ENCODE data around the gene AHNAK.
A peak's percentile ranks its signal among the peaks of the same experiment; 100 is the strongest.
"Not testable (repeated sequence)": the region's sequence is repeated elsewhere in the genome, so short reads cannot be mapped to it uniquely, and the experiment has no call there.

The AHNAK gene

GRCh38 chr11:62573006-62573591 lies 26.5 kb upstream of the AHNAK start:
- CTCF ChIA-PET, result interaction anchor here (0.7 to 4.5 kb wide), 11 partner anchors 8 to 179 kb away, joined by 3 to 36 read pairs (median 5); partner anchors contain the start of gene TUT1
- no peaks in the 10 kb centered on the region for H3K27me3 ChIP-seq (replicated peaks in 2 of 5; ENCODE audit: control insufficient read depth in 4 of 5, insufficient read depth in 5 of 5, low read length in 4 of 5)
- peaks cover 10 to 65% (median 53%) of the 10 kb centered on the region in 4 experiments for H3K36me3 ChIP-seq (ENCODE audit: control insufficient read depth in 4 of 4, insufficient read depth in 4 of 4, low read length in 3 of 4)
- DNase-seq, result peak in 2 of 3 donors; percentile 53 to 61
- POLR2A ChIA-PET, result interaction anchor here (0.7 to 3.3 kb wide), 3 partner anchors 19 to 31 kb away, joined by 3 to 25 read pairs (median 7); partner anchors contain the start of genes MTA2 and TUT1
- peak overlapping the region; percentile 88 to 95 for H3K27ac ChIP-seq (ENCODE audit: insufficient read depth in 1 of 2, low read depth in 1 of 2, low read length in 2 of 2, poor library complexity in 1 of 2, severe bottlenecking in 2 of 2)
- peaks cover 10 to 38% (median 30%) of the 10 kb centered on the region in 4 experiments for H3K4me1 ChIP-seq (ENCODE audit: control extremely low read depth in 1 of 4, control insufficient read depth in 4 of 4, insufficient read depth in 4 of 4, low read length in 3 of 4)
- WGBS (ENCODE audit: insufficient coverage), result 1% methylated on average over 33 of the region's 33 CpGs
- H3K4me3 ChIP-seq (ENCODE audit: control insufficient read depth in 1 of 7, extremely low read depth in 1 of 7, insufficient read depth in 4 of 7, low read depth in 2 of 7, low read length in 6 of 7), result peak overlapping the region; percentile 86 to 99 (median 96)
- H3K9me3 ChIP-seq (ENCODE audit: control extremely low read depth in 1 of 5, control insufficient read depth in 4 of 5, insufficient read depth in 2 of 5, low read depth in 1 of 5, low read length in 4 of 5), result no peaks in the 10 kb centered on the region

DNA sequence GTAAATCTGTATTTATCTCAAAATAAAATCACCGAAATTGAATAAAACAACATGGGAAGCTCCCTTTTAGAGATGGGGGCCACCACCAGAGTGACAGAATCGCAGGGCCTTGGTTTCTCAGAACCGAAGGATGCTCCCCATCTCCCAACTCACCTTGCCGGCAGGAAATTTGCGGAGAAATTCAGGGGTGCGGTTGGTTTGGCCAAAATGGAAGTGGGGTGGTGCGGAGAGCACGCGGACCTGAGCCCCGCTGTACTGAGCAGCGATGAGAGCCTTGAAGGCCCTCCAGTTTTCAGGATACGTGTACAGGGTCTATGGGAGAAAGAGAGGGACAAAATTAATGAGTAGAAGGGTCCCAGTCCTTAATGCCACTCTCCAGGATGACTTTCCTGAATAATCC lies 25.8 kb upstream of the AHNAK start:
- POLR2A ChIA-PET, result interaction anchor here (0.7 to 3.3 kb wide), 2 partner anchors 19 to 30 kb away, joined by 3 to 25 read pairs; partner anchors contain the start of gene TUT1
- H3K9me3 ChIP-seq (ENCODE audit: control extremely low read depth in 1 of 5, control insufficient read depth in 4 of 5, insufficient read depth in 2 of 5, low read depth in 1 of 5, low read length in 4 of 5), result no peaks in the 10 kb centered on the region
- CTCF ChIA-PET, result interaction anchor here (0.7 to 4.5 kb wide), 5 partner anchors 11 to 148 kb away, joined by 3 to 36 read pairs (median 5); no protein-coding TSS in a partner anchor
- peak overlapping the region; percentile 88 to 95 for H3K27ac ChIP-seq (ENCODE audit: insufficient read depth in 1 of 2, low read depth in 1 of 2, low read length in 2 of 2, poor library complexity in 1 of 2, severe bottlenecking in 2 of 2)
- DNase-seq, result no peak
- 96% methylated on average over 9 of the region's 12 CpGs for WGBS (ENCODE audit: insufficient coverage)
- peak overlapping the region in 6 of 7 experiments; percentile 86 to 99 (median 96) for H3K4me3 ChIP-seq (ENCODE audit: control insufficient read depth in 1 of 7, extremely low read depth in 1 of 7, insufficient read depth in 4 of 7, low read depth in 2 of 7, low read length in 6 of 7)
- peaks cover 10 to 66% (median 53%) of the 10 kb centered on the region in 4 experiments for H3K36me3 ChIP-seq (ENCODE audit: control insufficient read depth in 4 of 4, insufficient read depth in 4 of 4, low read length in 3 of 4)
- peaks cover 10 to 38% (median 30%) of the 10 kb centered on the region in 4 experiments for H3K4me1 ChIP-seq (ENCODE audit: control extremely low read depth in 1 of 4, control insufficient read depth in 4 of 4, insufficient read depth in 4 of 4, low read length in 3 of 4)
- H3K27me3 ChIP-seq (replicated peaks in 2 of 5; ENCODE audit: control insufficient read depth in 4 of 5, insufficient read depth in 5 of 5, low read length in 4 of 5), result no peaks in the 10 kb centered on the region

GRCh38 chr11:62571493-62571892 lies 24.9 kb upstream of the AHNAK start:
- POLR2A ChIA-PET; H3K9me3 ChIP-seq (ENCODE audit: control extremely low read depth in 1 of 5, control insufficient read depth in 4 of 5, insufficient read depth in 2 of 5, low read depth in 1 of 5, low read length in 4 of 5); DNase-seq; H3K27me3 ChIP-seq (replicated peaks in 2 of 5; ENCODE audit: control insufficient read depth in 4 of 5, insufficient read depth in 5 of 5, low read length in 4 of 5): not testable (repeated sequence)
- peak overlapping the region in 1 of 2 experiments; percentile 95 for H3K27ac ChIP-seq (ENCODE audit: insufficient read depth in 1 of 2, low read depth in 1 of 2, low read length in 2 of 2, poor library complexity in 1 of 2, severe bottlenecking in 2 of 2)
- peak overlapping the region in 1 of 7 experiments; percentile 96 for H3K4me3 ChIP-seq (ENCODE audit: control insufficient read depth in 1 of 7, extremely low read depth in 1 of 7, insufficient read depth in 4 of 7, low read depth in 2 of 7, low read length in 6 of 7)
- H3K4me1 ChIP-seq (ENCODE audit: control extremely low read depth in 1 of 4, control insufficient read depth in 4 of 4, insufficient read depth in 4 of 4, low read length in 3 of 4), result peaks cover 10 to 38% (median 30%) of the 10 kb centered on the region in 4 experiments
- CTCF ChIA-PET, result interaction anchor here (0.7 to 4.5 kb wide), 4 partner anchors 10 to 147 kb away, joined by 3 to 36 read pairs (median 4); no protein-coding TSS in a partner anchor
- peaks cover 9 to 67% (median 54%) of the 10 kb centered on the region in 4 experiments for H3K36me3 ChIP-seq (ENCODE audit: control insufficient read depth in 4 of 4, insufficient read depth in 4 of 4, low read length in 3 of 4)
- 100% methylated on average over 4 of the region's 5 CpGs for WGBS (ENCODE audit: insufficient coverage)

- H3K36me3 ChIP-seq (ENCODE audit: control insufficient read depth in 4 of 4, insufficient read depth in 4 of 4, low read length in 3 of 4), result peaks cover 12 to 67% (median 54%) of the 10 kb centered on the region in 4 experiments
- peaks cover 10 to 38% (median 30%) of the 10 kb centered on the region in 4 experiments for H3K4me1 ChIP-seq (ENCODE audit: control extremely low read depth in 1 of 4, control insufficient read depth in 4 of 4, insufficient read depth in 4 of 4, low read length in 3 of 4)
- POLR2A ChIA-PET; H3K9me3 ChIP-seq (ENCODE audit: control extremely low read depth in 1 of 5, control insufficient read depth in 4 of 5, insufficient read depth in 2 of 5, low read depth in 1 of 5, low read length in 4 of 5); DNase-seq; H3K4me3 ChIP-seq (ENCODE audit: control insufficient read depth in 1 of 7, extremely low read depth in 1 of 7, insufficient read depth in 4 of 7, low read depth in 2 of 7, low read length in 6 of 7); H3K27me3 ChIP-seq (replicated peaks in 2 of 5; ENCODE audit: control insufficient read depth in 4 of 5, insufficient read depth in 5 of 5, low read length in 4 of 5): not testable (repeated sequence)
- CTCF ChIA-PET, result interaction anchor here (0.7 to 4.5 kb wide), 7 partner anchors 9 to 149 kb away, joined by 3 to 36 read pairs (median 4); partner anchors contain the start of gene TUT1
- 95% methylated on average over 2 of the region's 5 CpGs for WGBS (ENCODE audit: insufficient coverage)
- peak overlapping the region in 1 of 2 experiments; percentile 43 for H3K27ac ChIP-seq (ENCODE audit: insufficient read depth in 1 of 2, low read depth in 1 of 2, low read length in 2 of 2, poor library complexity in 1 of 2, severe bottlenecking in 2 of 2)
These were observed 24.3 kb upstream of the AHNAK start for GRCh38 chr11:62570903-62571302.

DNA sequence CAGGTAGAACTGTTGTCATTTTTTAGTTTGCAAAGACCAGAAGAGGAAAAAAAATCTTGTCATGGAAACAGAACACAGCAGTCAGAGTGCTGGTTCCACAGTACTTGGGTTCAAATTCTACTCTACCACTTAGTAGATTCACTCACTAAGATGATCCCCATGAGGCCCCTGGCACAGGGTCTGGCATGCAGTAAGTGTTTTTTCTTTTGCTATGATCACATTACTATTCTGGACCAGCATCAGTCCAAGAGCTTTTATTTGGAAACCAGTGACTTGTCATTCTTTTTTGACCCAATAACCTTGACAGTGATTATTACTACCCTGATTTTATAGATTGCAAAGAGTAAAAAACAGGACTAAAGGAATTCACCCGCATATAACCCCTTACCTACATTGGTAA lies 23.0 kb upstream of the AHNAK start:
- no peak for DNase-seq
- peak overlapping the region in 1 of 2 experiments; percentile 25 for H3K27ac ChIP-seq (ENCODE audit: insufficient read depth in 1 of 2, low read depth in 1 of 2, low read length in 2 of 2, poor library complexity in 1 of 2, severe bottlenecking in 2 of 2)
- peaks cover 8 to 27% (median 18%) of the 10 kb centered on the region in 4 experiments for H3K4me1 ChIP-seq (ENCODE audit: control extremely low read depth in 1 of 4, control insufficient read depth in 4 of 4, insufficient read depth in 4 of 4, low read length in 3 of 4)
- no CpG with 5 or more reads among the region's 1 CpG for WGBS (ENCODE audit: insufficient coverage)
- H3K4me3 ChIP-seq (ENCODE audit: control insufficient read depth in 1 of 7, extremely low read depth in 1 of 7, insufficient read depth in 4 of 7, low read depth in 2 of 7, low read length in 6 of 7), result no peak overlapping the region
- CTCF ChIA-PET, result interaction anchor here (0.6 to 4.5 kb wide), 8 partner anchors 8 to 174 kb away, joined by 3 to 36 read pairs (median 6); partner anchors contain the start of gene TUT1
- H3K36me3 ChIP-seq (ENCODE audit: control insufficient read depth in 4 of 4, insufficient read depth in 4 of 4, low read length in 3 of 4), result peaks cover 13 to 72% (median 58%) of the 10 kb centered on the region in 4 experiments
- H3K9me3 ChIP-seq (ENCODE audit: control extremely low read depth in 1 of 5, control insufficient read depth in 4 of 5, insufficient read depth in 2 of 5, low read depth in 1 of 5, low read length in 4 of 5), result no peaks in the 10 kb centered on the region
- POLR2A ChIA-PET, result no interaction called here
- no peaks in the 10 kb centered on the region for H3K27me3 ChIP-seq (replicated peaks in 2 of 5; ENCODE audit: control insufficient read depth in 4 of 5, insufficient read depth in 5 of 5, low read length in 4 of 5)

DNA sequence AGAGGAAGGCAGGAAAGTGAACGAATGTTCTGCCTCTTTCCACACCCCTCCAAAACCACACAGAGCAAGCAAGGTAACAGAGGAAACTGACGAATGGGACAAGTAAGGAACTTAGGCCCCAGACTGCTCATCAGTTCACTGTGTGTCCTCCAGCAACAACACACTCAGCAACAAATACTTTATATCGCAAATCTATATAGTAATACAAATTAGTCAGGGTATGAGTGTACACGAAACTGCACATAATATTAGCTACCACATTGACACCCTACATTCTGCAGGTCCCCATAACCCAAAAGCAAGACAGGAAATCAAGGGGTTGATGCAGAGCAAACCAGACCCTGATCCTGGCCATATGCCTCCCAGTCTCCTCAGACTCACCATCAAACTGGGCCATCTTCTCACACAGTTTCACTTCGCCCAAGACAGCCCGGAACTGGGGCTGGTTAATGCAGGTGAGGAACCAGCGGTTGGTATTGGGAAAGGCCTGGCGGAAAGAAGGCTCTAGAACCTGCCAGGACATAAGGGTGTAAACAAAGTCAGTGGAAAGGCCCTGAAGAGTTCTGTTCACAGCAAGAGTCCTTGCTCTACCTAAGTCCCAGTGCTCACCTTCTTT lies 20.5 kb upstream of the AHNAK start:
- no peaks in the 10 kb centered on the region for H3K27me3 ChIP-seq (replicated peaks in 2 of 5; ENCODE audit: control insufficient read depth in 4 of 5, insufficient read depth in 5 of 5, low read length in 4 of 5)
- H3K36me3 ChIP-seq (ENCODE audit: control insufficient read depth in 4 of 4, insufficient read depth in 4 of 4, low read length in 3 of 4), result peaks cover 19 to 83% (median 66%) of the 10 kb centered on the region in 4 experiments
- no peak for DNase-seq
- H3K4me1 ChIP-seq (ENCODE audit: control extremely low read depth in 1 of 4, control insufficient read depth in 4 of 4, insufficient read depth in 4 of 4, low read length in 3 of 4), result peaks cover 0 to 12% (median 5%) of the 10 kb centered on the region in 4 experiments
- 93% methylated on average over 3 of the region's 8 CpGs for WGBS (ENCODE audit: insufficient coverage)
- H3K27ac ChIP-seq (ENCODE audit: insufficient read depth in 1 of 2, low read depth in 1 of 2, low read length in 2 of 2, poor library complexity in 1 of 2, severe bottlenecking in 2 of 2), result peak overlapping the region in 1 of 2 experiments; percentile 25
- POLR2A ChIA-PET, result interaction anchor here (0.6 to 1.3 kb wide), 3 partner anchors 10 to 194 kb away, joined by 3 to 5 read pairs (median 3); no protein-coding TSS in a partner anchor
- CTCF ChIA-PET, result interaction anchor here (0.8 to 19.4 kb wide), 9 partner anchors 8 to 174 kb away, joined by 3 to 283 read pairs (median 4); partner anchors contain the start of genes AHNAK and TUT1
- no peak overlapping the region for H3K4me3 ChIP-seq (ENCODE audit: control insufficient read depth in 1 of 7, extremely low read depth in 1 of 7, insufficient read depth in 4 of 7, low read depth in 2 of 7, low read length in 6 of 7)
- no peaks in the 10 kb centered on the region for H3K9me3 ChIP-seq (ENCODE audit: control extremely low read depth in 1 of 5, control insufficient read depth in 4 of 5, insufficient read depth in 2 of 5, low read depth in 1 of 5, low read length in 4 of 5)

Measured in common myeloid progenitor, CD34-positive (primary cell).